HG03442 (cell line): Measurements from ENCODE around the gene TEX13D.

Source experiments
- ATAC-seq: cut with Tn5 transposase; IDR thresholded peaks from one replicate; pipeline ENCODE4 v1.9.1; 2021; ENCODE audit warnings: mild to moderate bottlenecking, moderate library complexity; ENCODE audit not compliant: unreplicated experiment

Gene TEX13D

GRCh38 chrX:124347242-124347641 is 14.8 kb downstream of the TEX13D start:
- no peak for ATAC-seq

- no peak for ATAC-seq
Measured at GRCh38 chrX:124348182-124348581, 15.7 kb downstream of the TEX13D start.

GRCh38 chrX:124348885-124349453 is 16.5 kb downstream of the TEX13D start:
- no peak for ATAC-seq

GRCh38 chrX:124354648-124355047 is 22.2 kb downstream of the TEX13D start:
- ATAC-seq = no peak

- peak; percentile 58 for ATAC-seq
Measured at GRCh38 chrX:124358800-124359383, 26.4 kb downstream of the TEX13D start.

- no peak for ATAC-seq
Measured at GRCh38 chrX:124362072-124362471, 29.6 kb downstream of the TEX13D start.

- no peak for ATAC-seq
Measured at GRCh38 chrX:124362761-124363160, 30.3 kb downstream of the TEX13D start.

- no peak for ATAC-seq
Measured at GRCh38 chrX:124369722-124370121, 37.3 kb downstream of the TEX13D start.

GRCh38 chrX:124373348-124373747 is 40.9 kb downstream of the TEX13D start:
- ATAC-seq = no peak

- no peak for ATAC-seq
Measured at GRCh38 chrX:124378643-124379042, 46.2 kb downstream of the TEX13D start.

GRCh38 chrX:124383354-124383753 is 50.9 kb downstream of the TEX13D start:
- no peak for ATAC-seq

GRCh38 chrX:124386401-124386800 is 53.9 kb downstream of the TEX13D start:
- no peak for ATAC-seq
